HG03571 (cell line): Measurements from ENCODE around the gene DNAL1.
"Not testable (repeated sequence)": the region's sequence is repeated elsewhere in the genome, so short reads cannot be mapped to it uniquely, and the experiment has no call there.

Experiments
- ATAC-seq: cut with Tn5 transposase; IDR thresholded peaks from one replicate; pipeline ENCODE4 v1.9.1; 2021; ENCODE audit not compliant: unreplicated experiment

The DNAL1 gene

GRCh38 chr14:73696466-73697400, 51.9 kb downstream of the DNAL1 start:
- peak; percentile 60 for ATAC-seq

GRCh38 chr14:73700325-73700724, 55.5 kb downstream of the DNAL1 start:
- ATAC-seq = no peak

GRCh38 chr14:73708076-73708475, 63.3 kb downstream of the DNAL1 start:
- ATAC-seq = not testable (repeated sequence)

- ATAC-seq = no peak
Observed at GRCh38 chr14:73709904-73710469, 65.2 kb downstream of the DNAL1 start.

GRCh38 chr14:73710737-73711136, 66.0 kb downstream of the DNAL1 start:
- ATAC-seq = no peak

GRCh38 chr14:73712071-73712506, 67.3 kb downstream of the DNAL1 start:
- ATAC-seq = no peak

GRCh38 chr14:73712540-73713180, 67.9 kb downstream of the DNAL1 start:
- ATAC-seq = peak; percentile 29

GRCh38 chr14:73713206-73713802, 68.5 kb downstream of the DNAL1 start:
- no peak for ATAC-seq

GRCh38 chr14:73713803-73714655, 69.2 kb downstream of the DNAL1 start, which contains the start of gene PNMA1:
Gene PNMA1 (minus strand): TSS chr14:73714384. CDS start chr14:73713639, 745 bp downstream.
- peak; percentile 64 for ATAC-seq

- ATAC-seq = no peak
Observed at GRCh38 chr14:73714656-73715081, 69.9 kb downstream of the DNAL1 start.

- no peak for ATAC-seq
Observed at GRCh38 chr14:73715707-73716106, 70.9 kb downstream of the DNAL1 start.

- ATAC-seq = no peak
Observed at GRCh38 chr14:73717266-73717665, 72.5 kb downstream of the DNAL1 start.

- ATAC-seq = no peak
Observed at GRCh38 chr14:73717711-73718417, 73.1 kb downstream of the DNAL1 start.

GRCh38 chr14:73718418-73719251, 73.8 kb downstream of the DNAL1 start:
- ATAC-seq = no peak

GRCh38 chr14:73719361-73719760, 74.6 kb downstream of the DNAL1 start:
- ATAC-seq = no peak

GRCh38 chr14:73719791-73720190, 75.0 kb downstream of the DNAL1 start:
- no peak for ATAC-seq

- no peak for ATAC-seq
Observed at GRCh38 chr14:73720636-73721035, 75.8 kb downstream of the DNAL1 start.

- no peak for ATAC-seq
Observed at GRCh38 chr14:73721101-73721821, 76.5 kb downstream of the DNAL1 start.
